ENCODE measurements around the gene GTF2IRD1.
"Not testable (repeated sequence)": the region's sequence is repeated elsewhere in the genome, so short reads cannot be mapped to it uniquely, and the experiment has no call there.

GTF2IRD1 gene

DNA sequence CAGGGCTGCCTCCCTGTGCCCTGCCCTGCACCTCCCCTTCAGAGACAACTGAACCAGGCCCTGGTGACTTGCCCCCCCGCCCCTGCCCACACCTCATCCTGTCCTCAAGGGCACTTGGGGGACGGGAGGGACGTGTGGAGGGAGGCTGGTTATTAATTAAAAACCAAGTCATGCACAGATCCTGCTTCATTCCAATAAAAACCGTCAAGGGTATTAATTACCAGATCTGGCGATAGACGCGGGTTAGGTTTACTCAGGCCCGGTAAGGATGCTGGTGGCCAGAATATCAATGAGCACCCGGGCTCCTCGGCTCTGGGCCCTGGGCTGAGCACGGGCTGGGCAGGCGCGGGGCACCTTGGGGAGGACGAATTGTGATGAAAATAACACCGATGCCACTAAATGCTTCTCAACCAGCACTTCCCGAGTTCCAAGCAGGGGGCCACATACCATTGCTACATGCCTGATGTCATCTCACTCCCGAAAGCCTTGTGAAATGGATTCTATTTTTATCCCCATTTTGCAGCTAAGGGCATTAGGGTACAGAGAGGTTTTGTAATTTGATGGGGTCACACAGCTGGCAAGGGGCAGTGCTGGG lies 24.5 kb upstream of the GTF2IRD1 start:
- DNase-seq (ENCODE audit: insufficient read length, low spot score) (no peak), FAIRE-seq (no peak)

DNA sequence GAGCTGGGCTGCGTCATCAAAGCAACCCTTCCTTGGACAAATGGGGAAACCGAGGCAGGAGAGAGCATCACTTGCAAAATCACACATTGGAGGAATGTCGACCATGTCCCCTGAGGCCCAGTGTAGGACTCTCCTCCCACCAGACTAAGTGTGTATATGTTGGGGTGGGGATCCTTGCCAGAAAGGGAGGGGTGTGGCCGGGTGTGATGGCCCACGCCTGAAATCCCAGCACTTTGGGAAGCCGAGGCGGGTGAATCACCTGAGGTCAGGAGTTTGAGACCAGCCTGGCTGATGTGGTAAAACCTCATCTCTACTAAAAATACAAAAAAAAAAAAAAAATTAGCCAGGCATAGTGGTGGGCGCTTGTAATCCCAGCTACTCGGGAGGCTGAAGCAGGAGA lies 23.3 kb upstream of the GTF2IRD1 start:
- FAIRE-seq; DNase-seq (ENCODE audit: insufficient read length, low spot score): not testable (repeated sequence)

DNA sequence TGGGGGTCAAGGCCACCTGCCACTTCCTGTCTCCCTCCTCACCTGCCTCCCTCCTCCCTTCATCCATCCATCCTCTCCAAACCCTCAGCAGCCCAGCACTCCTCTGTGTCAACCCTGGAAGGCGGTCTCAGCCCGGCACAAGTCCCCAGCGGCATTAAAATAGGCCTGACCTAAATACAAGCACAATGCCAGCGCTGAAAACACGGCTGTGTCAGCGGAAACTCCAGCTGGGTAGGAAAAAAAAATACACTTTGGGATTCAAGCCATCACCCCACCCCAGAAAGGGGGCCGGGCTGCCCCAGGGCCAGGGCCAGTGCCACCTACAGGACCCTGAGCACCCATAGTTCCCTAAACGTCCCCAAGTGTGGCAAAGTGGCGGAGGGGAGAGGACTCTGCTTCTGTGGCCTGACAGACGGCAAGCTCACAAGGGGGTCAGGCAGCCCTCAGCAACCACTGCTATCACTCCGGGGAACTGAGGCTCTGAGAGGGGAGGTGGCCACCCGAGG lies 22.7 kb upstream of the GTF2IRD1 start:
- no peak for DNase-seq (ENCODE audit: insufficient read length, low spot score)
- FAIRE-seq, result no peak

DNA sequence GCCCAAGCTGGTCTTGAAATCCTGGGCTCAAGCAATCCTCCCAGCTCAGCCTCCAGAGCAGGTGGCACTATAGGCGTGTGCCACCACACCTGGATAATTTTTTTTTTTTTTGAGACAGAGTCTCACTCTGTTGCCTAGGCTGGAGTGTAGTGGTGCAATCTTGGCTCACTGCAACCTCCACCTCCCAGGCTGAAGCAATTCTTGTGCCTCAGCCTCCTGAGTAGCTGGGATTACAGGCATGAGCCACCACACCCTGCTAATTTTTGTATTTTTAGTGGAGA lies 16.5 kb upstream of the GTF2IRD1 start:
- not testable (repeated sequence) for DNase-seq (ENCODE audit: insufficient read length, low spot score); FAIRE-seq

DNA sequence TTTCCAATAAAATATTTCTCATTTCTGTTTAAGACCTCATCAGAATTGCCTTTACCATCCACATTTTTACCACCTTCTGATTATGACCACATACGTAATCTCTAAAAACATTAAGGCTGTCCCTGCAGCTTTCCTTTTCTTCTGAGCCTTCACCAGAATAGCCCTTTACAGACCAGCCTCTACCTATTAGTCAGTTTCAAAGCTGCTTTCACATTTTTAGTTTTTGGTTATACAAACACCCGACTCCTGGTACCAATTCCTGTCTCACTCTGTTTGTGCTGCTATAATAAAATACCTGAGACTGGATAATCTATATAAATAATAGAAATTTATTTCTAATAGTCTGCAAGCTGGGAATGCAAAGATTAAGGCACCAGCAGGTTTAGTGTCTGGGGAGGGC lies 15.4 kb upstream of the GTF2IRD1 start:
- no peak for DNase-seq (ENCODE audit: insufficient read length, low spot score)
- FAIRE-seq, result no peak

DNA sequence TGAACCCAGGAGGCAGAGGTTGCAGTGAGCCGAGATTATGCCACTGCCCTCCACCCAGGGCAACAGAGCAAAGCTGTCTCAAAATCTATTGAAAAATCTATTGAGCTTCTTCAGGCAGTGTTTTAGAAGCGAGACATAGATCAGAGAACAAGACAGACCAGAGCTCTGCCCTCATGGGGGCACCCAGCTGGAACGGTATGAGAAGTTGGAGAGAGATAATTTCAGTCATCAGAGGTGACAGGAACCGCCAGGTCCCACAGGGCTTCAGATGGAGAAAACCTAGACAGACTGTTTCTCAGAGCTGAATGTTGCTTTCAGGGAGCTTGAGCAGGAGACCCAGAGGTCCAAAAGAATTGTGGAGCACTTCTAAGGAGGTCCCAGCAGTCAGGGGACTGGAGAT lies 14.2 kb upstream of the GTF2IRD1 start:
- FAIRE-seq (no peak), DNase-seq (ENCODE audit: insufficient read length, low spot score) (no peak)

DNA sequence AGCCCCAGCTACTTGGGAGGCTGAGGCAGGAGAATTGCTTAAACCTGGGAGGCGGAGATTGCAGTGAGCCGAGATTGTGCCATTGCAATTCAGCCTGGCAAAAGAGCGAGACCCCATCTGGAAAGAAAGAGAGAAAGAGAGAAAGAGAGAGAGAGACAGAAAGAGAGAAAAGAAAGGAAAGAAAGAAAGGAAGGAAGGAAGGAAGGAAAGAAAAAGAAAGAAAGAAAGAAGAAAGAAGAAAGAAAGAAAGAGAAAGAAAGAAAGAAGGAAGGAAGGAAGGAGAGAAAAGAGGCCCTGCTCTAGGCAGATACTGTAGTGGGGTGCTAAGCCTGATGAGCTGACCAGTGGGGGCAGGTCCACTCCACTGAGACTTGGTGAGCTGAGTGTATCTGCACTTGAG lies 13.6 kb upstream of the GTF2IRD1 start:
- not testable (repeated sequence) for FAIRE-seq; DNase-seq (ENCODE audit: insufficient read length, low spot score)

DNA sequence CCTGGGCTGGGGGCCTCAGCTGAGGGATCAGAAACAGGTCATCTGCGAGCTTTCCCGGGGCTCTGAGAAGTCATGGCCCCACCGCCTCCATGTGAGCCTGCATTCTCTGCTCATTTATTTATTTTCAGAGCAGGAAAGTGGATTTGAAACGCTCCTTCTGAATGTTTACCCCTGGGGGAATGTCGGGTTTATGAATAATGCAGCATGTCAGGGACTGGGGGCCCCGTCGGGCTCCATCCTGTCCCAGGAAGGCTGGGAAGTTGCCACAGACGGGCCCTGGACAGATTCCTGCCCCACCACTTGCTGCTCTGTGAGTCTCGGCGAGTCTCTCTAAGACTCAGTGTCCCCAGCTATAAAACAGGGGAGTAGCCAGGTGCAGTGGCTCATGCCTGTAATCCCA lies 11.9 kb upstream of the GTF2IRD1 start:
- no peak for DNase-seq (ENCODE audit: insufficient read length, low spot score)
- no peak for FAIRE-seq

DNA sequence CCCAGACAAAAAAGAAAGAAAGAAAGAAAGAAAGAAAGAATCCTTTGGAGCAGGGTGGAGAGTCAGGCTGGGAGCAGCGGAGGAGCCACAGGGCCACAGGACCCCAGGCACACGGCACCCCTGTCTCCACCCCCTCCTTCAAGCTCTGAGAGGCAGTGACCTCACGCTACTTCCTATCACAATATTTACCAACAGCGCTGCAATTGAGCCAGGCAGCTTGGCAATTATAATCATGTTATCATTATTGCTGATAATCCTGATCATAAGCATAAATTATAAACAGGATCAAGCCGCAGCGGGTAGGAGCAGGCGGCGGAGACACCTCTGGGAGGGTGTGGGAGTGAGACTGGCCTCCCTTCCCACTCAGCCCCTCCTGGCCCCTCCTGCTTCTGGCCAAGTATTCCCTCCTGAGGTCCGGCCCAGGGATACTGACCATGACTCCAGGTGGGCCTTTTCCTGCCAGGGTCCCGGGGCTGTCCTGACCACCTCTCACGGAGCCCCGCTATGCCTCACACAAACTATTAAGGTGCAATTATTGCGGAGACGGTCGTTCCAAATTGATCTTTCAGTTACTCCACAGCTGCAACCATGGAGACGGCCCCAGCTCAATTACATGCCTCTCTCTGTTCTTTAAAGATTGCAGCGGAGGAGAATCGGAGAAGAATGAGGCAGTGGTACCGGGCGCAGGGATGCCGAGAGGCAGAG lies 10.0 kb upstream of the GTF2IRD1 start:
- no peak for DNase-seq (ENCODE audit: insufficient read length, low spot score)
- FAIRE-seq, result no peak

DNA sequence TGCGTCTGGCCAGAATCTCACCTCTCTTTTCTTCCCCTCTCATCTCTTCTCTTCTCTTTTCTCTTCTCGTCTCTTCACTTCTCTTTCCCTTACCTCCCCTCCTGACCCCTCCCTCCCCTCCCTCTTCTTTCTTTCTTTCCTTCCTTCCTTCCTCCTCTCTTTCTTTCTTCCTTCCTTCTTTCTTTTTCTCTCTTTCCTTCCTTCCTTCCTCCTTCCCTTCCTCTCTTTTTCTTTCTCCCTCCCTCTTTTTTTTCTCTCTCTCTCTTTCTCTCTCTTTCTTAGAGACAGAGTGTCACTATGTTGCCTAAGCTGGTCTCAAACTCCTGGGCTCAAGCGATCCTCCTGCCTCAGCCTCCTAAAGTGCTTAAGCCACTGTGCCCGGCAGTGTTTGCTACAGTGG lies 4.6 kb upstream of the GTF2IRD1 start:
- DNase-seq (ENCODE audit: insufficient read length, low spot score), result no peak
- FAIRE-seq, result no peak

DNA sequence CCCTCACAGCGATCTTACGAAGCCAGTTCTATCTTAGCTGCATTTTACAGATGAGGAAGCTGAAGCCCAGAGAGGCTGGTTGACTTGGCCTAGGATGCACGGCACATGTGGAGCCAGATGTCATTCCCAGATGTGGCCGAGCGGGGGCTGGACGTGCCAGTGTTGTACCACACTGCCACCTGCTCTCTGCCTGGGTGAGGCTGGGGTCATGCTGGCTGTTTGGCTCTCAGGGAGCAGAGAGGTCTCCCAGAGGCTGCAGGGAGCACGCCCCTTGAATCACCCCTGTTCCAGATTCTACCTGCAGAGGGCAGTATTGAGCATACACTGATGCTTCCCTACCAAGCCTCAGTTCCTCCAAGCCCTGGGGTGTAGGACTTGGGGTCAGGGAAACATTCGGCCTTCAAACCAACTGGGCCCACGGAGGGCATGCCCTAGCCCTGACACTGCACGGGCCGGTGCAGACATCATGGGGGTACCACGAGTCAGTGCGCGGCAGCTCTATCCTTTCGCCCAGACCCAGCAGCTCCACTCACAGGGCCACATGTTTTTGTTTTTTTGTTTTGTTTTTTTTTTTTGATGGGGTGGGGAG lies 3.8 kb upstream of the GTF2IRD1 start:
- DNase-seq (ENCODE audit: insufficient read length, low spot score) (peak; percentile 56), FAIRE-seq (no peak)

DNA sequence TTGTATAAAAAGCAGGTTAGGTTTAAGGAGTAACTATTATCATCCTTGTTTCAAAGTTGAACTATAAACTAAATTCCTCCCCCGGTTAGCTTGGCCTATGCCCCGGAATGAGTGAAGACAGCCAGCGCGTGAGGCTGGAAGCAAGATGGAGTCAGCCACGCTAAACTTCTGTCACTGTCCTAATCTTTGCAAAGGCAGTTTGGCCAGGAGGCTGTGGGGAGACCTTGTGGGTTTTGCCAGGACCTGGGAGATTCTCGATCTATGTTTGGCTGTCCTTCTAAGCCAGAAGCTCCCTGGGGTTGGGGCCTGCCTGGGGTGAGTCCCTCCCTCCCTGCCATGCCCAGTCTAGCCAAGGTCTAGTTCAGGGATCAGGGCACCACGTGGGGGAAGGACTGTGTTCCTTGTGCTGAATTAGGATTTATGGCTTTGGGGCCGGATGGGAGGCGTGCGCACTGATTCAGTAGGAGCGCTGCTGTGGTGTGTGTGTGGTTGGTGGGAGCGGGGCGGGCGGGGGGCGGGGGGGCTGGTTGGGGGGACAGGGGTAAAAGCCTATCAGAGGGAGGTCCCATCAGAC lies 871 bp upstream of the GTF2IRD1 start:
- FAIRE-seq (no peak), DNase-seq (ENCODE audit: insufficient read length, low spot score) (peak; percentile 53)

DNA sequence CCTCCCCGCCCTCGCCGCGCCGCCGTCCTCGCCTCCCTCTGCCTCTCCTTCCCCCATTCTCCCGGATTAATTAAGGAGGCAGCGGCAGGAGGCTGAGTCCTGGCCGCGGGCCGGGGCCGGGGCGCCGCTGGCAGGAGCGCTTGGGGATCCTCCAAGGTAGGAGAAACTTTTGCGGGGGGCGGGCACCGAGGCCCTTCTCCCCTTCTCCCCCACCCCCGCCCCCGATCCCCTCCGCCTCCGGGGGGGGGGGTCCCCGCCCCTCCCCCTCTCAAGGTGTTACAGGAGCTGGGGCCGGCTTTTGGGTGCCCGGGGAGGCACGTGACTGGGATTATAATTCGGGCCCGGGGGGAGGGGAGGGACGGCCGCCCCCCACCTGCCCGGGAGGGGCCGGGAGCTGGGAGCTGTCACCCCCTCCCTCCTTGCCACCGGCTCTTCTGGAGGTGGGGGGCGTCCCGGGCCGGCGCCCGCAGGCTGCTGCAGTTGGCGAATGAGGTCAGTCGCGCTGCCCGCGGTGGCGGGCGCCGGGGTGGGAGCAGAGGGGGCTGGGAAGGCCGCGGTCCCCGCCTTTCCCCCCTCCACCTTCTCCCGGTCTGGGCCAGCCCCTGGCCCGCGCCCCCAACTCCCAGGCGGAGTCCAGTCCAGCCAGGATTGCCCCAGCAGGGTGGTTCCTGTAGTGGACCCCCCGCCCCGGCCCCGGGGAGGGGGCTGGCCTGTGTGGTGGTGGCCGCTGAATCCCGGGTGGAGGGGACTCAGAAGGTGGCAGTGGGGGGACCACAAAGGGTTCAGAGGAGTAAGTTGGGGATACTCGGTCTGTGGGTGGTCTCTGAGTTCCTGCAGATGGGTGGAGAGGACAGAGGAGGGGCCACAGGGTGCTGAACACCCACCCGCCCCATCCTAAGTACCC lies 567 bp downstream of the GTF2IRD1 start:
- FAIRE-seq (no peak), DNase-seq (ENCODE audit: insufficient read length, low spot score) (no peak)

DNA sequence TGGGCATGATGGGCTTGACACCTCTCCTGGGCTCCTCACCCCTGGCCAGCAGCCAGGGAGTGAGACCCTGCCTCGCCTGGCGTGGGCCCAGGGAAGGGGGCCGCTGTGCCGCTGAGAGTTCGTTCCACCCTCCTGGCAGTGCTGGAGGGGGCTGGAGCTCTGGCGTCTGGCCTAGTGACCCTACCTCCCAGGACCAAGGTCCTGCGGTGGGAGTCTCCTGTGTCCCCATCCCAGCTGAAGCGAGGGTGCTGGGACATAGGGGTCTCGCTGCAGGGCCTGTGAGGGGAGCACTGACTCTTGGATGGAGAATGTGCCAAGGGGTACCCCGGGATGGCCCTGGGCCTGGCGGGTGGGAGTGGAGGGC lies 1.2 kb downstream of the GTF2IRD1 start:
- FAIRE-seq (no peak), DNase-seq (ENCODE audit: insufficient read length, low spot score) (no peak)

DNA sequence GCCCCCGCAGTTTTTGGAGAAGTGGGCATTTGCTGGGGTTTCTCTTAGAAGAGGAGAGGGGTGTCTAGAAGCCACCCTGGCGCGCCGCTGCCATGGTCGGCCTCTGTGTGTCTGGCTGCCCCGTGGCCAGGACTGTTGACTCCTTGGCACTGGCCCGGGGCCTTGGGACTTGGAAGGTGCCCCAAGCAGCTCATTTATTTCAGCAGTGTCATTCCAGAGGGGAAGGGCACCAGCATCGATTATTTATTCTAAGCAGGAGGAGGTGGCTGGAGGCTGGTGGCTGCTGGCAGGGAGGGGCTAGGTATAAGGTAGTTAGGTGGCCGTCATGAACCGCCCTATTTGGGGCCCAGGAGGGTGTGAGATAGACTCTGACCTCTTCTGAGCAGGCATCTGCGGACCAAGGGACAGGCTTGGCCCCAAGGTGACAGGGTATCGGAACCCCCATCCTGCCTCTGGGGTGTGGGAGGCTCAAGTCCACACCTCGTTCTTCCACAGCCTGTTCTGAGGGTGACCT lies 1.6 kb downstream of the GTF2IRD1 start:
- FAIRE-seq (no peak), DNase-seq (ENCODE audit: insufficient read length, low spot score) (no peak)

DNA sequence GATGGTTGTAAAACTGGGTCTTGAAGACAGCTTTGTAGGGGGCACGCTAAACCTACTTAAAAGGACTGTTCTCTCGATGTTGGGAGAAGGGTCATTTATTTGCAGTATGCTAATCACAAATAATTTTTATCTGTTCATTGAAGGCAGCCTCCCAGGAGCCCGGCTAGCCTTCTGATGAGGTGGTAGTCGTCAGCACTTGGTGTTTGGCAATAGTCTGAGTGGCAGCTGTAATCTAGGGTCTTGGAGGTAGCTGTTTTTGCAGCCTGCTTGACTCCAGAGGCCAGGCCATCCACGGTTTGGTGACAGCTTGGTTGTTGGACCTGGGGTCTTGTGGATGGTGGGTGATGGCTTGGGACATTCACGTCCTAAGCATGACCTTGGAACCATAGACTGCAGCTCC lies 2.2 kb downstream of the GTF2IRD1 start:
- FAIRE-seq, result no peak
- no peak for DNase-seq (ENCODE audit: insufficient read length, low spot score)

DNA sequence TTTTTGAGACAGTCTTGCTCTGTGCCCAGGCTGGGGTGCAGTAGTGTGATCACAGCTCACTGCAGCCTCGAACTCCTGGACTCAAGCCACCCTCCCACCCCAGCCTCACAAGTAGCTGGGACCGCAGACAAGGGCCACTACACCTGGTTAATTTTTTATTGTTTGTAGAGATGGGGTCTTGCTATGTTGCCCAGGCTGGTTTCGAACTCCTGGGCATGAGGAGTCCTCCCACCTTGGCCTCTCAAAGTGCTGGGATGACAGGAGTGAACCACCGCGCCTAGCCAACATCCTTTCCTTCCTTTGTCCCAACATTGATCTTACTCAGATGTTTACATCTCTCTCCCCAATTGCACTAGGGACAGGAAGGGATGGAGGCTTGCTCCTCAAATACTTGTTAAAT lies 3.3 kb downstream of the GTF2IRD1 start:
- DNase-seq (ENCODE audit: insufficient read length, low spot score), result no peak
- no peak for FAIRE-seq

DNA sequence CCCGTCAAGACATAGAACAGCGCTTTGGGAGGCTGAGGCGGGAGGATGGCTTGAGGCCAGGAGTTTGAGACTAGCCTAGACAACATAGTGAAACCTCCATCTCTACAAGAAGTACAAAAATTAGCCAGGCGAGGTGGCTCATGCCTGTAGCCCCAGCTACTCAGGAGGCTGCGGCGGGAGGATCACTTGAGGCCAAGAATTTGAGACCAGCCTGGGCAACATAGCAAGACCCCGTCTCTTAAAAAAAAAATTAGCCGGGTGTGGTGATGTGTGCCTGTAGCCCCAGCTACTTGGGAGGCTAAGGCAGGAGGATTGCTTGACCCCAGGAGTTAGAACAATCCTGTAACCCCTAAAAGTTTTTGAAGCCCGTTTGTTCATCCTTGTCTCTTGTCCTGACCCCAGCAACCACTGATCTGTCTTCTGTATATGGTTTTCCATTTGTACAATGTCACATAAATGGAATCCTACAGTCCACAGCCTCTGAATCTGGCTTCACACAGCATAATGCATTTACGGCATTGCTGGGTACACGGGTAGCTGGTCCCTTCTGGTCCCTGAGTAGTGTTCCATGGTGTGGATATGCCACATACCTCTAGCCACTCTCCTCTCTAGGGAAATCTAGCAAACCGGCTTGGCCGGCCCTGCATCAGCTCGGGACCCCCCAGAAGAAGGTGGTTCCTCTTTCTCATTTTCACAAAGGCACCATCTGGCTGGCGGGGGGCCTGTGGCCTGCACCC lies 8.4 kb downstream of the GTF2IRD1 start:
- DNase-seq (ENCODE audit: insufficient read length, low spot score) (no peak), FAIRE-seq (no peak)

DNA sequence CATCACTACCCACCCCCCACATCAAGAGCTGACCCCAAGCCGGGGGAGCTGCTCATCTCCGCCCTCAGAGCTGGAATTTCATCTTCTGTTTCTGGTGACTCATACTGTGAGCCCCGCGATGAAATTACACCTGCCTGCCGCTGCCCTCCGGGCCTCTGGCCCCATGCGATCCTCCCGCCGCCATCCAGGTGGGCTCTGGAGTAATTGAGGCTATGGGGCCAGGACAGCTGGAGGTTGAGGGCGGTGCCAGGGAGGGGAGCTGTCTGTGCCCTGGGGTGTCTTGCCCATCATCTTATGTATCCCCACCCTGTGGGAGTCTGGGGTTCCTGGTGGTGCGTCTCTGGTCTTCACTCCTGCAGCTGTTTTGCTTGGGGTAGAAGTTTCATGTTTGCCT lies 9.0 kb downstream of the GTF2IRD1 start:
- DNase-seq (ENCODE audit: insufficient read length, low spot score) (no peak), FAIRE-seq (no peak)

Measured in HTR-8/SVneo (cell line).